SU-DHL-6 (cell line): ENCODE results near the gene SOCS6.

ENCODE experiments used
- H2AFZ ChIP-seq: fragments of 200-600 bp; sonication (generic); 2 replicates; pipeline ENCODE4 v1.6.1; 2014; ENCODE audit warnings: low read depth, mild to moderate bottlenecking, moderate library complexity, mixed read lengths, antibody characterized with exemption, low read length; ENCODE audit not compliant: severe bottlenecking
- H3F3A ChIP-seq: fragments of 200-600 bp; shearing (Covaris generic); 2 replicates; pipeline ENCODE4 v1.6.0; 2016; ENCODE audit warnings: antibody characterized with exemption, mild to moderate bottlenecking; ENCODE audit not compliant: insufficient read depth
- H3K27ac ChIP-seq: fragments of 200-600 bp; sonication (generic); 2 replicates; pipeline ENCODE4 v1.5.1; 2016; ENCODE audit warnings: low read depth, mild to moderate bottlenecking, low read length, moderate library complexity, mixed read lengths
- H3K27me3 ChIP-seq: fragments of 200-600 bp; sonication (generic), shearing (Covaris generic); 2 replicates; pipeline ENCODE4 v1.6.0; 2014; ENCODE audit warnings: mild to moderate bottlenecking, low read length
- H3K36me3 ChIP-seq: fragments of 200-600 bp; sonication (generic); 2 replicates; pipeline ENCODE4 v1.6.1; 2014; ENCODE audit warnings: mild to moderate bottlenecking, low read length, mixed read lengths
- H3K4me2 ChIP-seq: fragments of 300-600, 200-600 bp; shearing (Covaris generic), sonication (generic); 2 replicates; pipeline ENCODE4 v1.6.0; 2014; ENCODE audit warnings: low read length, low read depth, mild to moderate bottlenecking; ENCODE audit not compliant: poor library complexity, severe bottlenecking
- H3K4me3 ChIP-seq: fragments of 200-600 bp; sonication (generic); 2 replicates; pipeline ENCODE4 v1.5.1; 2014; ENCODE audit warnings: antibody characterized with exemption, low read length, mild to moderate bottlenecking, mixed read lengths; ENCODE audit not compliant: insufficient read depth, poor library complexity, severe bottlenecking
- H3K79me2 ChIP-seq: fragments of 200-600 bp; sonication (generic); 2 replicates; pipeline ENCODE4 v1.6.1; 2014; ENCODE audit warnings: mild to moderate bottlenecking, low read length, moderate library complexity; ENCODE audit not compliant: insufficient read depth
- H3K9ac ChIP-seq: fragments of 200-600 bp; sonication (generic); 2 replicates; pipeline ENCODE4 v1.7.0; 2014; ENCODE audit warnings: mild to moderate bottlenecking, low read length
- H3K9me2 ChIP-seq: fragments of 200-600 bp; sonication (generic); replicated peaks from 2 replicates; pipeline ENCODE4 v1.6.1; 2014; ENCODE audit warnings: low read length; ENCODE audit not compliant: insufficient read depth
- H3K9me3 ChIP-seq: fragments of 200-600 bp; sonication (generic); 2 replicates; pipeline ENCODE4 v1.6.1; 2014; ENCODE audit warnings: low read length, mixed read lengths; ENCODE audit not compliant: insufficient read depth
- H4K20me1 ChIP-seq: fragments of 200-600 bp; sonication (generic); 2 replicates; pipeline ENCODE4 v1.6.1; 2014; ENCODE audit warnings: low read depth, mild to moderate bottlenecking, antibody characterized with exemption, low read length, moderate library complexity, mixed read lengths
- EZH2phosphoT487 ChIP-seq: fragments of 200-600 bp; sonication (generic), shearing (Covaris generic); conservative IDR thresholded peaks from 2 replicates; pipeline ENCODE4 v1.6.1; 2018; ENCODE audit warnings: mild to moderate bottlenecking, antibody characterized with exemption, low read length, moderate library complexity, mixed read lengths
- TF ChIP-seq, protein P1 (sequence below): fragments of 200-600 bp; sonication (generic); IDR thresholded peaks from one replicate; pipeline ENCODE4 v1.5.1; 2017; ENCODE audit warnings: antibody characterized with exemption, mild to moderate bottlenecking, low read length, moderate library complexity; ENCODE audit not compliant: insufficient read depth, poor library complexity, severe bottlenecking

SOCS6 gene

DNA sequence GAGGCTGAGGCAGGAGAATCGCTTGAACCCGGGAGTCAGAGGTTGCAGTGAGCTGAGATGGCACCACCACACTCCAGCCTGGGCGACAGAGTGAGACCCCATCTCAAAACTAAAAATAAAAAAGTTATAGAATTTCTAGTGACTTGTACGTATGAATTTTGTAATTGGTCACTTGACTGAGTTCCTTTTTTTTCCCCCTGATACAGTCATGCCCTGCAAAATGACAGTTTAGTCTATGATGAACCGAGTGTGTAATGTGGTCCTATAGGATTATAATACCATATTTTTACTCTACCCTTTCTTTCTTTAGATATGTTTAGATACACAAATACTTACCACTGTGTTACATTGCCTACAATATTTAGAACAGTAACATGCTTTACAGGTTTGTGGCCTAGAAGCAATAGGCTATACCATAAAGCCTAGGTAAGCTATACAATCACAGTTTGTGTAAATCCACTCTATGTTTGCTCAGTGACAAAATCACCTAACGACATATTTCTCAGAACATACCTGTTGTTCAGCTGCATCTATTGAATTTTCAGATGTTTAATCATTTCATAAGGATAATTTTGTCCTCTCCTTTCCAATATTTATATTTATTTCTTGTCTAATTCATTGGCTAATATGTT is 25.4 kb downstream of the SOCS6 start:
- no peaks in the 10 kb centered on the region for H3K9me2 ChIP-seq
- no peak overlapping the region for H3K27ac ChIP-seq
- H3K4me3 ChIP-seq = no peak overlapping the region
- H3K9me3 ChIP-seq = no peaks in the 10 kb centered on the region
- no peak overlapping the region for H2AFZ ChIP-seq
- no peak for TF ChIP-seq EZH2phosphoT487
- TF ChIP-seq, protein P1, sequence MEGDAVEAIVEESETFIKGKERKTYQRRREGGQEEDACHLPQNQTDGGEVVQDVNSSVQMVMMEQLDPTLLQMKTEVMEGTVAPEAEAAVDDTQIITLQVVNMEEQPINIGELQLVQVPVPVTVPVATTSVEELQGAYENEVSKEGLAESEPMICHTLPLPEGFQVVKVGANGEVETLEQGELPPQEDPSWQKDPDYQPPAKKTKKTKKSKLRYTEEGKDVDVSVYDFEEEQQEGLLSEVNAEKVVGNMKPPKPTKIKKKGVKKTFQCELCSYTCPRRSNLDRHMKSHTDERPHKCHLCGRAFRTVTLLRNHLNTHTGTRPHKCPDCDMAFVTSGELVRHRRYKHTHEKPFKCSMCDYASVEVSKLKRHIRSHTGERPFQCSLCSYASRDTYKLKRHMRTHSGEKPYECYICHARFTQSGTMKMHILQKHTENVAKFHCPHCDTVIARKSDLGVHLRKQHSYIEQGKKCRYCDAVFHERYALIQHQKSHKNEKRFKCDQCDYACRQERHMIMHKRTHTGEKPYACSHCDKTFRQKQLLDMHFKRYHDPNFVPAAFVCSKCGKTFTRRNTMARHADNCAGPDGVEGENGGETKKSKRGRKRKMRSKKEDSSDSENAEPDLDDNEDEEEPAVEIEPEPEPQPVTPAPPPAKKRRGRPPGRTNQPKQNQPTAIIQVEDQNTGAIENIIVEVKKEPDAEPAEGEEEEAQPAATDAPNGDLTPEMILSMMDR = no peak
- no peak overlapping the region for H3K4me2 ChIP-seq
- H3K9ac ChIP-seq = no peak overlapping the region
- H3K79me2 ChIP-seq = no peaks in the 10 kb centered on the region
- no peaks in the 10 kb centered on the region for H3F3A ChIP-seq
- no peaks in the 10 kb centered on the region for H3K36me3 ChIP-seq
- no peaks in the 10 kb centered on the region for H3K27me3 ChIP-seq
- H4K20me1 ChIP-seq = no peaks in the 10 kb centered on the region

DNA sequence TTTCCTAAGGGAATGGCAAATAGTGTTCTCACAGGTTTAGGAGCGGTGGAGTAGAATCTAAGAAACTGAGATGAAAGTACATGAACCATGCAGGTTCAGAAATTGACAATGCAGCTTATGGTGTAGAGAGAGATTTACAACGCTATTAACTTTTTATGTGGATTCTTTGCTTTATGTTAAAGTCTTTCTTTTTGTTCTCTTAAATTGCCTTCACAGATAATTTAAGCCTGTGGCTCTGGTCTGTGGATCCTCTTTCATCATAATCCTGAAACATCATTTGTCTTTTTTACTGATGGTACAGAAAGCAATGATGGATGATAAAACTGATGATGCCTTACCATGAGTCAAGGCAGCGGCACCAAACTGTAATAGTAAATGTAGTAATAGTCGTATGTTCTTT is 30.3 kb downstream of the SOCS6 start:
- Histone ChIP-seq H3K79me2 (no peaks in the 10 kb centered on the region), H3K36me3 (no peaks in the 10 kb centered on the region), H3K9ac (no peak overlapping the region), H3K4me2 (no peak overlapping the region), H3K4me3 (no peak overlapping the region), H3K9me2 (no peaks in the 10 kb centered on the region), H3K27me3 (no peaks in the 10 kb centered on the region), H3F3A (no peaks in the 10 kb centered on the region), H2AFZ (no peak overlapping the region), H3K27ac (no peak overlapping the region), H4K20me1 (no peaks in the 10 kb centered on the region), H3K9me3 (no peaks in the 10 kb centered on the region)
- TF ChIP-seq, protein P1 = no peak
- TF ChIP-seq EZH2phosphoT487 = no peak

DNA sequence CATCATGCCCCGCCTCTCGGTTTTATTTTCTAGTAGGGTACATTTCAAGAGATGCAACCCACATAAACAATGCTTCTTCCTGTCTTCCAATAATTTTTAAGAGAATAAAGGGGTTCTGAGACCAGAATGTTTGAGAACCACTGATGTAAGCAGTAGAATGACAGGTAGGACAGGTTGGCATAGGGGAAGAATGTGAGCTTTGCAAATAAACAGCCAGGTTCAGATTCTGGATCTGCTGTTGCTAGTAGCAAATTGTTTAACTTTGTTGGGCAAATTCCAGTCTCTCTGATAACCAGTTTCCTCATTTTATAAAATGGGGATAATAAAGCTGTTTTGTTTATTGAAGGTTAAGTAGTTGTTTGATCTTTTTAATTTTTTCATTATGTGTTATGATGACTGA is 32.8 kb downstream of the SOCS6 start:
- Histone ChIP-seq H3K79me2 (no peaks in the 10 kb centered on the region), H3K9me2 (no peaks in the 10 kb centered on the region), H3K9ac (no peak overlapping the region), H3K27me3 (no peaks in the 10 kb centered on the region), H3K9me3 (no peaks in the 10 kb centered on the region), H3K27ac (no peak overlapping the region), H3K4me3 (no peak overlapping the region), H4K20me1 (no peaks in the 10 kb centered on the region), H3F3A (no peaks in the 10 kb centered on the region), H3K4me2 (no peak overlapping the region), H3K36me3 (no peaks in the 10 kb centered on the region), H2AFZ (no peak overlapping the region)
- TF ChIP-seq, protein P1 = no peak
- no peak for TF ChIP-seq EZH2phosphoT487
